ENCODE results near the gene POLR2L. TPM values are rescaled to one million over a fixed set of nuclear protein-coding genes. Genes with fewer than 3 reads are reported as not detected.

Gene POLR2L
- total and polyA plus RNA-seq, 2 experiments from 2014 or later = 113 to 804 TPM

- TF ChIP-seq EZH2 (IDR thresholded peaks at IDR 0.05; ENCODE audit: insufficient read depth, poor library complexity, severe bottlenecking) = no peak
- no peak for TF ChIP-seq EZH2phosphoT487 (IDR thresholded peaks at IDR 0.05; ENCODE audit: insufficient read depth, low read depth)
- in situ Hi-C loops (cut with MboI) = no loop called here
- WGBS, 2 experiments (ENCODE audit: low coverage in 1 of 2, low lambda C conversion rate in 2 of 2, missing lambda C conversion rate in 2 of 2) = 78 to 81% methylated on average over 6 to 8 of the region's 8 CpGs
Observed at GRCh38 chr11:870418-870817, 28.1 kb upstream of the POLR2L start.

DNA sequence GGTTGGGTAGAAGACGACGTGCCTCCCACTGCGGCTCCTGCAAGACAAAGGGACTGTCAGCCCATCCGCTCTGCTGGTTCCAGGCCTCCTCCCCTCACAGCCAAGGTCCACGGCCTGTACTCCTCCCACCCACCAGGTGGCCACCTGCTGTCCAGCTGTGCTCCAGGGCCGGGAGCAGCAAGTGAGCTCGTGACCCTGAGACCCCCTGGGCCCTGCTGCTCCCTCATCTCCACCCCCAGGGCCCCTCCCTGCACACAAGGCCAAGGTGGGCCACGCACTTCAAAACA lies 27.7 kb upstream of the POLR2L start:
- Histone ChIP-seq H3K4me3 (no peak overlapping the region), H3K4me1 (ENCODE audit: insufficient read depth) (no peaks in the 10 kb centered on the region), H3K27ac (no peak overlapping the region), H4K20me1 (ENCODE audit: insufficient read depth) (no peaks in the 10 kb centered on the region), H3K36me3 (ENCODE audit: low read depth) (no peaks in the 10 kb centered on the region), H3K9ac (no peak overlapping the region), H3K27me3 (replicated peaks; ENCODE audit: insufficient read depth) (no peaks in the 10 kb centered on the region), H3K4me2 (ENCODE audit: unreplicated experiment) (no peak overlapping the region), H3F3A (ENCODE audit: insufficient read depth) (no peaks in the 10 kb centered on the region), H3K9me3 (ENCODE audit: low read depth) (no peaks in the 10 kb centered on the region), H3K9me2 (ENCODE audit: insufficient read depth) (no peaks in the 10 kb centered on the region), H2AFZ (no peak overlapping the region), H3K79me2 (ENCODE audit: insufficient read depth) (no peaks in the 10 kb centered on the region)
- 70 to 92% methylated on average over 2 to 5 of the region's 8 CpGs for WGBS, 2 experiments (ENCODE audit: low coverage in 1 of 2, low lambda C conversion rate in 2 of 2, missing lambda C conversion rate in 2 of 2)
- TF ChIP-seq EZH2phosphoT487 (IDR thresholded peaks at IDR 0.05; ENCODE audit: insufficient read depth, low read depth) (no peak), EZH2 (IDR thresholded peaks at IDR 0.05; ENCODE audit: insufficient read depth, poor library complexity, severe bottlenecking) (no peak)
- in situ Hi-C loops (cut with MboI) = no loop called here
- DNase-seq = no peak

More at GRCh38 chr11:870418-870817, 28.1 kb upstream of the POLR2L start:
- Histone ChIP-seq H3K27ac (no peak overlapping the region), H3K4me3 (no peak overlapping the region), H3K27me3 (replicated peaks; ENCODE audit: insufficient read depth) (no peaks in the 10 kb centered on the region), H2AFZ (no peak overlapping the region), H3F3A (ENCODE audit: insufficient read depth) (no peaks in the 10 kb centered on the region), H3K9ac (no peak overlapping the region), H3K36me3 (ENCODE audit: low read depth) (no peaks in the 10 kb centered on the region), H4K20me1 (ENCODE audit: insufficient read depth) (no peaks in the 10 kb centered on the region), H3K79me2 (ENCODE audit: insufficient read depth) (no peaks in the 10 kb centered on the region), H3K4me1 (ENCODE audit: insufficient read depth) (no peaks in the 10 kb centered on the region), H3K9me2 (ENCODE audit: insufficient read depth) (no peaks in the 10 kb centered on the region), H3K9me3 (ENCODE audit: low read depth) (no peaks in the 10 kb centered on the region), H3K4me2 (ENCODE audit: unreplicated experiment) (no peak overlapping the region)
- DNase-seq = no peak

- no peaks in the 10 kb centered on the region for H4K20me1 ChIP-seq (ENCODE audit: insufficient read depth)
- no peaks in the 10 kb centered on the region for H3K27me3 ChIP-seq (replicated peaks; ENCODE audit: insufficient read depth)
- H3K79me2 ChIP-seq (ENCODE audit: insufficient read depth) = no peaks in the 10 kb centered on the region
- no peak overlapping the region for H3K4me2 ChIP-seq (ENCODE audit: unreplicated experiment)
- in situ Hi-C loops (cut with MboI) = no loop called here
- no peak overlapping the region for H3K9ac ChIP-seq
- H3K9me3 ChIP-seq (ENCODE audit: low read depth) = no peaks in the 10 kb centered on the region
- 71 to 79% methylated on average over 21 of the region's 25 CpGs for WGBS, 2 experiments (ENCODE audit: low coverage in 1 of 2, low lambda C conversion rate in 2 of 2, missing lambda C conversion rate in 2 of 2)
- TF ChIP-seq EZH2 (IDR thresholded peaks at IDR 0.05; ENCODE audit: insufficient read depth, poor library complexity, severe bottlenecking) (no peak), EZH2phosphoT487 (IDR thresholded peaks at IDR 0.05; ENCODE audit: insufficient read depth, low read depth) (no peak)
- no peaks in the 10 kb centered on the region for H3K4me1 ChIP-seq (ENCODE audit: insufficient read depth)
- no peak for DNase-seq
- H3K27ac ChIP-seq = no peak overlapping the region
- no peaks in the 10 kb centered on the region for H3K9me2 ChIP-seq (ENCODE audit: insufficient read depth)
- H3F3A ChIP-seq (ENCODE audit: insufficient read depth) = no peaks in the 10 kb centered on the region
- H2AFZ ChIP-seq = no peak overlapping the region
- no peak overlapping the region for H3K4me3 ChIP-seq
- no peaks in the 10 kb centered on the region for H3K36me3 ChIP-seq (ENCODE audit: low read depth)
Observed at GRCh38 chr11:869399-870126, 27.2 kb upstream of the POLR2L start.

GRCh38 chr11:868802-869201 lies 26.5 kb upstream of the POLR2L start:
- Histone ChIP-seq H3K27me3 (replicated peaks; ENCODE audit: insufficient read depth) (no peaks in the 10 kb centered on the region), H3K36me3 (ENCODE audit: low read depth) (no peaks in the 10 kb centered on the region), H4K20me1 (ENCODE audit: insufficient read depth) (no peaks in the 10 kb centered on the region), H3K9ac (no peak overlapping the region), H3F3A (ENCODE audit: insufficient read depth) (no peaks in the 10 kb centered on the region), H3K9me3 (ENCODE audit: low read depth) (no peaks in the 10 kb centered on the region), H3K27ac (no peak overlapping the region), H3K4me1 (ENCODE audit: insufficient read depth) (no peaks in the 10 kb centered on the region), H2AFZ (no peak overlapping the region), H3K4me2 (ENCODE audit: unreplicated experiment) (no peak overlapping the region), H3K79me2 (ENCODE audit: insufficient read depth) (no peaks in the 10 kb centered on the region), H3K9me2 (ENCODE audit: insufficient read depth) (no peaks in the 10 kb centered on the region), H3K4me3 (no peak overlapping the region)
- 54 to 58% methylated on average over 10 to 11 of the region's 12 CpGs for WGBS, 2 experiments (ENCODE audit: low coverage in 1 of 2, low lambda C conversion rate in 2 of 2, missing lambda C conversion rate in 2 of 2)
- TF ChIP-seq EZH2 (IDR thresholded peaks at IDR 0.05; ENCODE audit: insufficient read depth, poor library complexity, severe bottlenecking) (no peak), EZH2phosphoT487 (IDR thresholded peaks at IDR 0.05; ENCODE audit: insufficient read depth, low read depth) (no peak)
- no peak for DNase-seq
- in situ Hi-C loops (cut with MboI) = no loop called here

Measured in GM23248 (cell line).